OCI-LY1 (cell line): ENCODE measurements around the gene CPT1C.

Source experiments
- H2AFZ ChIP-seq: fragments of 200-600 bp; sonication (generic), shearing (Covaris generic); 2 replicates; pipeline ENCODE4 v1.6.0; 2014; ENCODE audit warnings: antibody characterized with exemption, mild to moderate bottlenecking, low read length
- H3F3A ChIP-seq: fragments of 200-600 bp; sonication (generic), shearing (Covaris generic); 2 replicates; pipeline ENCODE4 v1.6.0; 2014; ENCODE audit warnings: mild to moderate bottlenecking, antibody characterized with exemption, low read length, moderate library complexity; ENCODE audit not compliant: insufficient read depth
- H3K27ac ChIP-seq: fragments of 200-600 bp; sonication (generic); 2 replicates; pipeline ENCODE4 v1.5.1; 2014; ENCODE audit warnings: low read length, mixed run types, mild to moderate bottlenecking, low read depth; ENCODE audit not compliant: poor library complexity, severe bottlenecking
- H3K27me3 ChIP-seq: fragments of 200-600 bp; sonication (generic); 2 replicates; pipeline ENCODE4 v1.6.0; 2014; ENCODE audit warnings: antibody characterized with exemption, mild to moderate bottlenecking, low read length, moderate library complexity; ENCODE audit not compliant: insufficient read depth
- H3K36me3 ChIP-seq: fragments of 200-600 bp; sonication (generic); 2 replicates; pipeline ENCODE4 v1.6.1; 2014; ENCODE audit warnings: mild to moderate bottlenecking, antibody characterized with exemption, low read length, moderate library complexity, mixed read lengths; ENCODE audit not compliant: insufficient read depth
- H3K4me1 ChIP-seq: fragments of 200-600 bp; sonication (generic); 2 replicates; pipeline ENCODE4 v1.5.1; 2014; ENCODE audit warnings: mild to moderate bottlenecking, low read length, moderate library complexity; ENCODE audit not compliant: insufficient read depth, severe bottlenecking
- H3K4me2 ChIP-seq: fragments of 200-600 bp; sonication (generic), shearing (Covaris generic); 2 replicates; pipeline ENCODE4 v1.6.1; 2014; ENCODE audit warnings: low read length
- H3K4me3 ChIP-seq: fragments of 200-600 bp; sonication (generic); 2 replicates; pipeline ENCODE4 v1.5.1; 2014; ENCODE audit warnings: low read length, low read depth, mild to moderate bottlenecking, mixed read lengths; ENCODE audit not compliant: poor library complexity, severe bottlenecking
- H3K79me2 ChIP-seq: fragments of 200-600 bp; shearing (Covaris generic); 2 replicates; pipeline ENCODE4 v1.6.1; 2016; ENCODE audit warnings: mixed run types, low read length, mixed read lengths; ENCODE audit not compliant: insufficient read depth
- H3K9ac ChIP-seq: fragments of 200-600 bp; sonication (generic), shearing (Covaris generic); 2 replicates; pipeline ENCODE4 v1.6.1; 2014; ENCODE audit warnings: mild to moderate bottlenecking, low read length, mixed read lengths
- H3K9me2 ChIP-seq: fragments of 200-600 bp; sonication (generic), shearing (Covaris generic); 2 replicates; pipeline ENCODE4 v1.6.1; 2014; ENCODE audit warnings: low read depth, mild to moderate bottlenecking, low read length, mixed read lengths
- H3K9me3 ChIP-seq: fragments of 200-600 bp; shearing (Covaris generic); 2 replicates; pipeline ENCODE4 v1.6.1; 2014; ENCODE audit warnings: low read length, mixed read lengths
- H4K20me1 ChIP-seq: fragments of 200-600 bp; sonication (generic), shearing (Covaris generic); 2 replicates; pipeline ENCODE4 v1.6.0; 2016; ENCODE audit warnings: mild to moderate bottlenecking, low read length; ENCODE audit not compliant: insufficient read depth
- CTCF ChIP-seq: fragments of 200-600 bp; sonication (generic), shearing (Covaris generic); IDR thresholded peaks from 2 replicates; pipeline ENCODE4 v1.5.1; 2017; ENCODE audit warnings: mild to moderate bottlenecking, antibody characterized with exemption, low read length, moderate library complexity, mixed read lengths
- EZH2 ChIP-seq: fragments of 200-600 bp; sonication (generic), shearing (Covaris generic); IDR thresholded peaks from 2 replicates; pipeline ENCODE4 v1.8.0; 2017; ENCODE audit warnings: borderline replicate concordance, mixed run types, mild to moderate bottlenecking, antibody characterized with exemption, low read length, moderate library complexity, mixed read lengths

Gene CPT1C

GRCh38 chr19:49677901-49678674, 12.8 kb upstream of the CPT1C start:
- peak overlapping the region; percentile 90 for H3K4me2 ChIP-seq
- H3K9me2 ChIP-seq: no peaks in the 10 kb centered on the region
- H3K9me3 ChIP-seq: no peaks in the 10 kb centered on the region
- TF ChIP-seq EZH2 (no peak), CTCF (peak; percentile 80)
- H3K9ac ChIP-seq: peak overlapping the region; percentile 97
- H2AFZ ChIP-seq: no peak overlapping the region
- peaks cover 57% of the 10 kb centered on the region for H3K4me1 ChIP-seq
- peaks cover 31% of the 10 kb centered on the region for H3K79me2 ChIP-seq
- H3K4me3 ChIP-seq: peak overlapping the region; percentile 89
- peak overlapping the region; percentile 89 for H3K27ac ChIP-seq
- peaks cover 28% of the 10 kb centered on the region for H3K36me3 ChIP-seq
- no peaks in the 10 kb centered on the region for H3K27me3 ChIP-seq
- no peaks in the 10 kb centered on the region for H4K20me1 ChIP-seq
- peaks cover 6% of the 10 kb centered on the region; the same call in 1 of the 2 replicates for H3F3A ChIP-seq

- Histone ChIP-seq H3F3A (no peaks in the 10 kb centered on the region), H3K9ac (peak overlapping the region; percentile 25; the same call in 1 of the 2 replicates), H2AFZ (no peak overlapping the region), H3K9me3 (no peaks in the 10 kb centered on the region), H3K4me2 (peak overlapping the region; percentile 90), H3K27ac (peak overlapping the region; percentile 37), H3K27me3 (no peaks in the 10 kb centered on the region), H3K79me2 (peaks cover 31% of the 10 kb centered on the region), H3K4me1 (peaks cover 46% of the 10 kb centered on the region), H3K4me3 (peak overlapping the region; percentile 89), H4K20me1 (no peaks in the 10 kb centered on the region), H3K36me3 (peaks cover 39% of the 10 kb centered on the region), H3K9me2 (no peaks in the 10 kb centered on the region)
- TF ChIP-seq EZH2 (no peak), CTCF (no peak)
Measured at GRCh38 chr19:49678985-49679770, 11.7 kb upstream of the CPT1C start.

- Histone ChIP-seq H3K4me2 (peak overlapping the region; percentile 90), H4K20me1 (no peaks in the 10 kb centered on the region), H3K27me3 (no peaks in the 10 kb centered on the region), H3F3A (no peaks in the 10 kb centered on the region), H3K4me1 (peaks cover 39% of the 10 kb centered on the region), H3K9me2 (no peaks in the 10 kb centered on the region), H3K4me3 (peak overlapping the region; percentile 89), H3K36me3 (peaks cover 46% of the 10 kb centered on the region), H3K9me3 (no peaks in the 10 kb centered on the region), H3K9ac (peak overlapping the region; percentile 21; the same call in 1 of the 2 replicates), H3K27ac (peak overlapping the region; percentile 47), H2AFZ (no peak overlapping the region), H3K79me2 (peaks cover 31% of the 10 kb centered on the region)
- TF ChIP-seq CTCF (no peak), EZH2 (no peak)
Measured at GRCh38 chr19:49679771-49680413, 11.0 kb upstream of the CPT1C start.
